Middle frontal gyrus (tissue), 1 donor: ENCODE results near the gene CCR6.
"Not testable (repeated sequence)": the region's sequence is repeated elsewhere in the genome, so short reads cannot be mapped to it uniquely, and the experiment has no call there.

Source experiments
- DNase-seq: peaks from one replicate; pipeline ENCODE4 v3.0.0-alpha.2; 2015; ENCODE audit warnings: low spot score; ENCODE audit errors: extremely low spot score

The CCR6 gene

GRCh38 chr6:167168296-167168695 is 45.4 kb downstream of the CCR6 start:
- DNase-seq, result not testable (repeated sequence)

GRCh38 chr6:167169867-167170266 is 47.0 kb downstream of the CCR6 start:
- not testable (repeated sequence) for DNase-seq

- not testable (repeated sequence) for DNase-seq
These were observed 48.4 kb downstream of the CCR6 start for GRCh38 chr6:167171300-167171699.

- DNase-seq, result not testable (repeated sequence)
These were observed 49.1 kb downstream of the CCR6 start for GRCh38 chr6:167172011-167172410.

- not testable (repeated sequence) for DNase-seq
These were observed 54.4 kb downstream of the CCR6 start for GRCh38 chr6:167177271-167177670.

- not testable (repeated sequence) for DNase-seq
These were observed 56.2 kb downstream of the CCR6 start for GRCh38 chr6:167178896-167179655.

- not testable (repeated sequence) for DNase-seq
These were observed 57.2 kb downstream of the CCR6 start for GRCh38 chr6:167180086-167180485.

- not testable (repeated sequence) for DNase-seq
These were observed 58.5 kb downstream of the CCR6 start for GRCh38 chr6:167181351-167181750.

- not testable (repeated sequence) for DNase-seq
These were observed 60.0 kb downstream of the CCR6 start for GRCh38 chr6:167182913-167183314.

GRCh38 chr6:167185101-167185500 is 62.2 kb downstream of the CCR6 start:
- not testable (repeated sequence) for DNase-seq

- DNase-seq, result not testable (repeated sequence)
These were observed 64.4 kb downstream of the CCR6 start for GRCh38 chr6:167187275-167187674.
